AG09319 (cell line): ENCODE data around the gene MICA.
A peak's percentile ranks its signal among the peaks of the same experiment; 100 is the strongest.

ENCODE experiments used
- DNase-seq: peaks from one replicate; pipeline ENCODE4 v3.0.0-alpha.2; 2010; ENCODE audit warnings: low read depth; ENCODE audit errors: extremely low read depth
- TF ChIP-seq, protein P1 (sequence below): IDR thresholded peaks from 2 replicates; pipeline ENCODE4 v1.5.1; 2011; ENCODE audit warnings: low read depth, mild to moderate bottlenecking, inconsistent platforms, low read length, moderate library complexity

The MICA gene

DNA sequence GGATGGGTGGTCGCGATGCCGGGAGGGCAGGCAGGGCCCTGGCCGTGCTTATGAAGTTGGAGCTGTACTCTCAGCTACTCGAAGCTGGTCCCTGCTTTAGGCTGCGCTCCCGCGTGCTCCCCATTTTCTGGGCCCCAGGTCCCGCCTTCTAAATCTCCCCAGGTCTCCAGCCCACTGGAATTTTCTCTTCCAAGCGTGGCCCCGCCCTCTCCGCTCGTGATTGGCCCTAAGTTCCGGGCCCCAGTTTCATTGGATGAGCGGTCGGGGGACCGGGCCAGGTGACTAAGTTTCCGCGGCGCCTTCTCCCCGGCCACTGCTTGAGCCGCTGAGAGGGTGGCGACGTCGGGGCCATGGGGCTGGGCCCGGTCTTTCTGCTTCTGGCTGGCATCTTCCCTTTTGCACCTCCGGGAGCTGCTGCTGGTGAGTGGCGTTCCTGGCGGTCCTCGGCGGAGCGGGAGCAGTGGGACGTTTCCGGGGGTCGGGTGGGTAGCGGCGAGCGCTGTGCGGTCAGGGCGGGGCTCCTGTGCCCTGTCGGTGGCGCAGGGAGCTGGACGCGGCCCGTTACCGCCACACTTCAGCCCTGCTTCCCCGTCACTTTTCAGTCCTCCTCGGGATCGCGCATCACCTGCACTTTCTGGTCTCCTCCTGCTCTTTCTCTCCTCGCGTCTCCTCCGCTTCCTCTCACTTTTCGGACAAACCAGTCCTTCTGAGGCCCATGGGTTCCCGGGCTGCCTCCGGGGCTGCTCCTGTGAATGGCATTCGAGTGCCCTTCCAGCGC lies at the start of gene MICA:
MICA (plus strand) TSS at position 313 of the 778 bp plus-strand sequence; CDS start at position 351, 38 bp downstream.
- TF ChIP-seq, protein P1, sequence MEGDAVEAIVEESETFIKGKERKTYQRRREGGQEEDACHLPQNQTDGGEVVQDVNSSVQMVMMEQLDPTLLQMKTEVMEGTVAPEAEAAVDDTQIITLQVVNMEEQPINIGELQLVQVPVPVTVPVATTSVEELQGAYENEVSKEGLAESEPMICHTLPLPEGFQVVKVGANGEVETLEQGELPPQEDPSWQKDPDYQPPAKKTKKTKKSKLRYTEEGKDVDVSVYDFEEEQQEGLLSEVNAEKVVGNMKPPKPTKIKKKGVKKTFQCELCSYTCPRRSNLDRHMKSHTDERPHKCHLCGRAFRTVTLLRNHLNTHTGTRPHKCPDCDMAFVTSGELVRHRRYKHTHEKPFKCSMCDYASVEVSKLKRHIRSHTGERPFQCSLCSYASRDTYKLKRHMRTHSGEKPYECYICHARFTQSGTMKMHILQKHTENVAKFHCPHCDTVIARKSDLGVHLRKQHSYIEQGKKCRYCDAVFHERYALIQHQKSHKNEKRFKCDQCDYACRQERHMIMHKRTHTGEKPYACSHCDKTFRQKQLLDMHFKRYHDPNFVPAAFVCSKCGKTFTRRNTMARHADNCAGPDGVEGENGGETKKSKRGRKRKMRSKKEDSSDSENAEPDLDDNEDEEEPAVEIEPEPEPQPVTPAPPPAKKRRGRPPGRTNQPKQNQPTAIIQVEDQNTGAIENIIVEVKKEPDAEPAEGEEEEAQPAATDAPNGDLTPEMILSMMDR: no peak
- DNase-seq: peak; percentile 16

DNA sequence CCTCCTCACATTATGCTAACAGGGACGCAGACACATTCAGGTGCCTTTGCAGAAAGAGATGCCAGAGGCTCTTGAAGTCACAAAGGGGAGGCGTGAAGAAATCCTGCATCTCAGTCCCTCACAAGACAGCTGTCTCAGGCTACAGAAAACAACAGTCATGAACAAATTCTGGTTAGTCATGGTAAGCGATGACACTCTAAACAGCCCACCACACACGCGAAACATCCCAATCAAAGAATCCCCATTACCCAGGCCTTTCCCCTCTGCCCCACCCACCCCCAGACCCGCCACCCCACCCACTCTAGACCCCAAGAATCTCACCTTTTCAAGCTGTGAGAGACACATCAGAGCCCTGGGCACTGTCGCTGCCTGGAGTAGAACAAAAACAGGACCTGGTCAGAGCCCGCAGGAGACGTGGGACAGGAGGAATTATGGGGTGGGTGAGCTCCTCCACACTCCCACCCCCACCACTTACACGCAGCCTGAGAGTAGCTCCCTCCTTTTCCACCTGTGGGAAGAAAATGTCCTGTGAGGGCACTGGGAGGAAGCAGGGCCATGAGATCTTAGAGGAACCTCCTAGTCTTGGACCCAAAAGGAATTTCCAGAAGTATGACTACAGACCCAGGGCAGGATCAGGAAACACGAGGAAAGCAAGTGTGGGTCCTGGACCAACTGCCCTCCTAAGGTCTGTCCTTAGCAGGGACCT lies 49.1 kb upstream of the MICA start:
- DNase-seq: no peak
- TF ChIP-seq, protein P1: no peak

- TF ChIP-seq, protein P1: no peak
- no peak for DNase-seq
Observed at GRCh38 chr6:31354864-31355582, 48.4 kb upstream of the MICA start.

DNA sequence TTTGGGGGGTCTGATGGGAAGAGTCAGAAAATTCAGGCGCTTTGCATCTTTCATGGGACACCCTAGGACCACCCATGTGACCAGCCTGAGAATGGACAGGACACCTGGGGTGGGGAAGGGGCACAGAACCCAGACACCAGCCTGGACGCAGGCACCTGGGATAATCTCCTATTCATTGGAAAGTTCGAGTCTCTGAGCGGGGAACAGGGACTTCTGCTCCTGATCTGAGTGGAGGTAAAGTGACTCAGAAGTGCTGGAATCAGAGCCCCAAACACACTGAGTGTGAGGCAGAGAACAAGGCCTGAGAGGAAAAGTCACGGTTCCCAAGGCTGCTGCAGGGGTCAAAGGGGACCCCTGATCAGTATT lies 47.8 kb upstream of the MICA start:
- DNase-seq: no peak
- TF ChIP-seq, protein P1: no peak

- no peak for DNase-seq
- TF ChIP-seq, protein P1: no peak; the same call in 1 of the 2 replicates
Observed at GRCh38 chr6:31356216-31356945, 47.0 kb upstream of the MICA start.

DNA sequence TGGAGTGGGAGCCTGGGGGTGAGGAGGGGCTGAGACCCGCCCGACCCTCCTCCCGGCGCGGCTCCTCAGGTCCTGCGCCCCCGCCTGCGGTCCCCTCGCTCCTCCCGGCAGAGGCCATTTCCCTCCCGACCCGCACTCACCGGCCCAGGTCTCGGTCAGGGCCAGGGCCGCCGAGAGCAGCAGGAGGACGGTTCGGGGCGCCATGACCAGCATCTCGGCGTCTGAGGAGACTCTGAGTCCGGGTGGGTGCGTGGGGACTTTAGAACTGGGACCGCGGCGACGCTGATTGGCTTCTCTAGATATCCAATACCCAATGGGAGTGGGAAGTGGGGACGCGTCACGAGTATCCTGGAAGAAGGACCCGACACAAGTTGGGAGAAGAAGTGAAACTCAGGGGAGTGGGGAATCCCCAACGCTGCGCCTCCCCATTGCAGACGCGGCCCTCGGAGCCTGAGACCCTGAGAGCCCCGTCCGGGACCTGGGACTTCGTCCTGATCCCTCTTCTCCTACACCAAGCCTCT lies 46.4 kb upstream of the MICA start, which contains the start of gene HLA-B:
HLA-B (minus strand) TSS at position 234 of the 521 bp plus-strand sequence; CDS start at position 213, 21 bp downstream.
- DNase-seq: peak; percentile 59
- TF ChIP-seq, protein P1: no peak
